Right lung (tissue), 5 donors: ENCODE measurements around the gene TSEN15. TPM values are rescaled to one million over a fixed set of nuclear protein-coding genes. Genes with fewer than 3 reads are reported as not detected.
A peak's percentile ranks its signal among the peaks of the same experiment; 100 is the strongest.
"Not testable (repeated sequence)": the region's sequence is repeated elsewhere in the genome, so short reads cannot be mapped to it uniquely, and the experiment has no call there.

Experiments
- DNase-seq, 2 donors: peaks; one replicate each; pipeline ENCODE4 v3.0.0-alpha.2; 2013
- polyA plus RNA-seq, 5 donors: library from polyadenylated mRNA; unstranded; fragments of 120-200 nt; gene quantifications; one replicate each; pipeline versions ENCODE4 v1.2.1 to v1.2.3, GENCODE V29; 2013; ENCODE audit warnings: inconsistent platforms in 1 of 5, low replicate concordance in 1 of 5; ENCODE audit not compliant: insufficient read length in 5 of 5, insufficient read depth in 1 of 5

TSEN15 gene
- polyA plus RNA-seq, 5 donors, result 37.9 to 52.4 (median 43.3) TPM

DNA sequence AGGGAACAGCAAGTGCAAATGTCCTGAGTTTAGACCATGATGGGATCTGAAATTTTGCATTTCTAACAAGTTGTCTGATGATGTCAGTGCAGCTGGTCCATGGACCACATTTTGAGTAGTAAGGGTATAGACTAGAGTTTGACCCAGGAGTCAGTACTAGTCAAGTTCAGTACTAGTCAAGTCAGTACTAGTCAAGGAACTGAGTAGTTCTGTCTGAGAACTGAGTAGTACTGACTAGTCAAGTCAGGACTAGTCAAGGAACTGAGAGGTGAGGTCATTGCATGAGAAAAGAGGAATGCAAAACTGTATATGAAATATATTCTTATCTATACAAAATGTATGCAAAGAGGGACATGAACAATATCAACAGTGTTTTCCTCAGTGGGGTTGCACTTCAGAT, 34.1 kb downstream of the TSEN15 start:
- no peak for DNase-seq

DNA sequence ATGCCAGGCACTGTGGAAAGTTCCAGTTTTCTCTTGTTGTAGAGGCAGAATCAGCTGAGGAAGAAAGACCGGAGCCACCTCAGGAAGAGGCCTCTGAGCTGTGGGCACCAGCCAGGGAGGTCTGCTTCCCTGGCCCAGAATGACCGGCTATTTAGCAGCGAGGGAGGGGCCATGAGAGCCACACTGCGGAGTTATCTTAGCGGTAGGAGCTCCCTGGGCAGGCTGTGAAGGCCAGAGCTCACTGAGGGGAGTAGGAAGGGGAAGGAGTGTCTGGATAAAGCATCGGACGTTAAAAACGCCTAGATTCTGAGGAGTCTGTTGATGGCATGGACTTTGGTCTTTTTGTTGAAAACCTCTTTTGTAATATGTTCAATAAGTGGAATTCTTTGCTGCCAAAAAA, 36.5 kb downstream of the TSEN15 start:
- DNase-seq, result no peak

DNA sequence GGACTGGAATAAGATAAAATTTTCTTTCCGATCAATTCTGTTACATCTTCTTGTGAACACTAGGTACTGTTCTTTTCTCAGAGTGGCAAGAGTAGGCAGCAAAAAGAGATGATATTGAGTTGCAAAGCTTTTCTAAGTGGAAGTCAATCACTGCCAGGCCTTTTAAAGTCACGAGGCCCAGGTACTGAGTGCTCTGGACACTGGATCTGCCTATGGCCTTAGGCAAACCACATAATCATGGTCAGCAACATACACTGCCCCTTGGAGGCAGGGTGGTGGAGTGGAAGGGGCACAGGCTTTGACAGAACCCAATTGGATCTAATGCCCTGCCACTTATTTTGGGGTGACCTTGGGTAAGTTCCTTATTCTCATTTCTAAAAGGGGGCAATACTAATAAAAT, 41.5 kb downstream of the TSEN15 start:
- no peak for DNase-seq

DNA sequence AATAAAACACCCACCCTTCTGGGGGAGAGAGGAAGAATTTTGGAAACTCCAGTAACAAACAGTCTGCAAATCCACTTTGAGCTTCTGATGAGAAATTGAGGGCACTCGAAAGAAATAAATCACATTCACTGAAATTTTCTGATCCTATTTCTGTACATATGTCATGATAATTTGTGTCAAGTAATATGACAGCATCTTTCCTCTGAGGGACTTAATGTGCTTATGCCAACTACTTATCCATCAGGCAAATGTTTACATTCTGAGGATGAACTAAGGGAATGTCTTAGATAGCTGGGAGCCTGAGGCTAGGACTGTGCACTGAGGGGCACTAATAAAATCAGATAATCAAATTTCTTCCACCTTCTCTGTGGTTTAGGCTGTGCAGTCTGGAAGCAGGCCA, 44.5 kb downstream of the TSEN15 start:
- DNase-seq, result no peak

DNA sequence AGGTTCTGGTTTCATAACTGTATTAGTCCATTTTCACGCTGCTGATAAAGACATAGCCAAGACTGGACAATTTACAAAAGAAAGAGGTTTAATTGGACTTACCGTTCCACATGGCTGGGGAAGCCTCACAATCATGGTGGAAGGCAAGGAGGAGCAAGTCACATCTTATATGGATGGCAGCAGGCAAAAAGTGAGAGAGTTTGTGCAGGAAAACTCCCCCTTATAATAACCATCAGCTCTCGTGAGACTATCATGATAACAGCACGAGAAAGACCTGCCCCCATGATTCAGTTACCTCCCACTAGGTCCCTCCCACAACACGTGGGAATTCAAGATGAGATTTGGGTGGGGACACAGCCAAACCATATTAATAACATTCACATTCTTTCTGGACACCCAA, 45.0 kb downstream of the TSEN15 start:
- DNase-seq, result not testable (repeated sequence)

DNA sequence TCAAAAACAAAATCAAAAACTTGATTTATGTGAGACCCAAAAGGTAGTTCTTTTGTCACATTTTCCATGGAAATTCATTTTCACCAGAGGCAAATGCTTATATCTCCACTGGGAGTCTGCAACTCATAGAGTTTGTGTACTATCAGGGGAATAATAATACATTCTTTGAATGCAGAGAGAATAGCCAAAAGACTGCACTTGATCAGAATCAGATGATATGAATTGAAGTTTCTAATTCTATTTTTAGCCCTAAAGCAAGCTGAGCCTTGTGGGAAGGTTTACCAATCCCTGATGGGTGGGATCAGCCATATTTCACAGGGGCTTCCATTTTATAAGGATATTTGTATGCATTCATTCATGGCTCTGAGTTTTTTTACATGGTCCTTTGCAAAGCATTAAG, 49.6 kb downstream of the TSEN15 start:
- DNase-seq, result no peak

DNA sequence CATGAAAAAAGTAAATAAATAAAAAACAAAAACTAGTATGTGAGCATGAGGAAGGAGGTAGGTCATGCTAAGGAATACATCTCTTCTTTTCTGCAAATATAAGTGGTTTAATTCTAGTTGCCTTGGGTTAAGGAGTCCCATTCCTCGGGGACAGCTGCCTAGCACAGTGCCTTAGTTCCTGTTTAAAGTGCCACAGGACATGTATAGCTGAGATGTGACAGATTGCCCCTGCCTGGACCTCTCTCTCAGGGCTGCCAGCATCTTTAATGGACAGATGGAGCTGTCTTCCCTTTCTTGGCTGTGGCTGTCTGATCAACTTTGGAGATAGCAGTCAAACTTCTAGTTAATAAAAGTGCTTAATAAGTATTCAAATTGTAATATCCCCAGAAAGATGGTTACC, 50.0 kb downstream of the TSEN15 start:
- no peak for DNase-seq

DNA sequence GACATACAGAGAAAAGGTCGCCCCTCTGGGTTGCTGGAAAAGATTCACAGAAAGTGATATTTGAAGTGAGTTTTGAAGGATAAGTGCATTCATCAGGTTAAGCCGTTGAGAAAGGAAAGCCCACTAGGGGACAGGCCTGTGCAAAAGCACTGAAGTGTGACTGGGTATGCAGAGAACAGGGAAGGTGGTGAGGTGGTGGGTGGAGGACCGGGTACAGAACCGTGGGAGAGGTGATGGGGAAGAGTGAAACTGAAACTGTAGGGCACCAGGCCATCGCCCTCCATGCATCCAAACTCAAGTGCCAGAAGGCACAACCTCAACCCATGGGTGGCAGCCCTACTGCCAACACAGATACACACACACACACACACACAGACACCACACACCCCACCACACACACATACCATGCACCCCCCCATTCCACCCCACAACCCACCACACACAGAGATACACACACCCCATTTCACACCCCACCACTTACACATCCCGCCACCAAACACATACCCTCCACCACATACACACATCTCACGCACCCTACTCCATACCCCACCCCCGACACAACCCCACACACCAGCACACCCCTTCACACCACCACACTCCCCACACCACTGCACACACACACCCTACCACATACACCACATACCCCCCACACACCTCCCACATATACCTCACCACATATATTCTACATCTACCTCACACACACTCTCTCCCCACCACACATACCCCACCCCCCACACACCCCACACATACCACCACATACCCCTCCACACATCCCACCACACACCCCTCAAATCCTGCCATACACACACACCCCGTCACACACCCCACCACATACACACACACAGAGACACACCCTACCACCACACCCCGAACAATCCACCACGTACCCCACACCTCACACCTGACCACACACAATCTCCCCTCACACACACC, 59.0 kb downstream of the TSEN15 start:
- DNase-seq, result no peak

DNA sequence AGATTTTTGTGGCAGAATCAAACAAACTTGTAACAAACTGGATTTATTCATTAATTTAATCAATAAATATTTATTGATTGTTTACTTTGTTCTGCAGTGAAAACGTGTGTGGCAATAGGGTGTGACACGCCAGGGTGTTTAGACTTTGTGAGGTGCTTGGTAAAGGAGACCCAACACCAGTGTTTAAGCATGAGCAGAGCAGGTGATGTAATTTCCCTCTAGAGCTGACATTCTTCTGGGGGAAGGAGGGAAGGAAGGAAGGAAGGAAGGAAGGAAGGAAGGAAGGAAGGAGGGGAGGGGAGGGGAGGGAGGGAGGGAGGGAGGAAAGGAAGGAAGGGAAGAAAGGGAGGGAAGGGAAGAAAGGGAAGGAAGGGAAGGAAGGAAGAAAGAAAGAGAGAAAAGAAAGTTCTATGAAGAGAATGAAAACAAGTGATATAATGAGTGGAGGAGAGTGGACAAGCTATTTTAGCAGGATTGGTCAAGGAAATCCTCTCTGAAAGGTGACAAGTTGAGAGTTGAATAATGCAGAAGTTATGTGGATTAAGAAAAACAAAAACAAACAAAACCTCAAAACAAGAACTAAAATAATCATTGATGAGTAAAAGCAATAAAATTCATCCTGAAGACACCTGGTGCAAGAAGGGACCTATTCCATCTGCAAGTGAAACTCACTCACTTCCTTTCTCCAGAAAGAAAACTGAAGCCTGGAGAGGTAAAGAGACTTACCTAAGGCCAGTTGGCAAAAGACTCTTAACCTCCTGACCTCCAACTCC, 60.8 kb downstream of the TSEN15 start:
- DNase-seq, result no peak

DNA sequence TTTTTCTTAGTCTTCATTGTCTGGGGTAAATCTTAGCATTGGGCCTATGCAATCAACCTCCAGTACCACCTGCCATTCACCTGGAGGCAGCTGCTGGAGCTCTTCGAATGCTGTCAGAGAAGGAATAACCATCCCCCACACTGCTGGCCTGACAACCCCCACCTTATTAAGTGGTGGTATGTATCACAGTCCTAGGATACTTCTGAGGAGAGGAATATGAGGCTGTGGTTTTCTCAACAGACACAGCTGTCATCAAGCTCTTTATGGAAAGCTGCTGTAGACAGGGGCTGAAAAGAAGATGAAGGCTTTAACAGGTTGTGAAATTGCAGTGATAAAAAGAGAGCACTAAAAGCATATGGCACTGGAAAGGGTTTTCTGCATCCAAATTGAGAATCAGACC, 61.7 kb downstream of the TSEN15 start:
- no peak for DNase-seq

DNA sequence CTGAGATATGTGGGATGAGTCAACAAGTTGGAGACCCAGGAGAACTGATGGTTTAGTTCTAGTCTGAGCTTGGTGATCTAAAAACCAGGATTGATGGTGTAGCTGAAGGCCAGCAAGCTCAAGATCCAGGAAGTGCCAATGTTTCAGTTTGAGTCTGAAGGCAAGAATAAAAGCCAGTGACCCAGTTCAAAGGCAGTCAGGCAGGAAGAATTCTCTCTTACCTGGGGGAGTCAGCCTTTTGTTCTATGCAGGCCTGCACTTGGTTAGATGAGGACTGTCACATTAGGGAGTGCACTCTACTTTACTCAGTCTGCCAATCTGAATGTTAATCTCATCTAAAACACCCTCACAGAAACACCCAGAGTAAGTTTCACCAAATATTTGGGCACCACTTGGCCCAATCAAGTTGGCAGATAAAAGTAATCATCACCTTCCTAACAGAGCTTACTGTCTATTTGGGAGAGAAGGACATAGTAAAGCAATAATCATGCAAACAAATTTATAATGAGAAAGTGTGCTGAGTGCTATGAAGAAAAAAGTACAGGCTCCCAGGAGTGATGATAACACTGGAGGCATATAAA, 63.4 kb downstream of the TSEN15 start:
- DNase-seq, result no peak

DNA sequence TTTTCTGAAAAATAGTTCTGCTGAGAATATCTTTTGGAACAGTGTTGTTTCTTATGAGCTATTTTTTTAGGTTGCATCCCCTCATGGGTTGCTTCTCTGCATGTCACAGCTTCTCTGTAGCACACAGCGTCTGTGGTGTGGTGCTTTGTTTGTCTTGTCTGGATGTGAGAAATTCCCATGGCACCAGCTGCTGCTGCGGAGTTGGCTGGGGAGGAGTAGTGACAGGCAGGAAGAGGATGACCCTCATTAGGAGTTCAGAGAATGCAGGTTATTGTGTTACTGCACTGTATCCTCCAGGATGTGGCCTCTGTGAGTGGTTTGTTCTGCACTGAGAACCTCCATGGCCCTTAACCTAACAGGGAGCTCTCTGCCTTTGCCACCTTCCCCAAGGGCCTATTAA, 64.8 kb downstream of the TSEN15 start:
- DNase-seq, result no peak

DNA sequence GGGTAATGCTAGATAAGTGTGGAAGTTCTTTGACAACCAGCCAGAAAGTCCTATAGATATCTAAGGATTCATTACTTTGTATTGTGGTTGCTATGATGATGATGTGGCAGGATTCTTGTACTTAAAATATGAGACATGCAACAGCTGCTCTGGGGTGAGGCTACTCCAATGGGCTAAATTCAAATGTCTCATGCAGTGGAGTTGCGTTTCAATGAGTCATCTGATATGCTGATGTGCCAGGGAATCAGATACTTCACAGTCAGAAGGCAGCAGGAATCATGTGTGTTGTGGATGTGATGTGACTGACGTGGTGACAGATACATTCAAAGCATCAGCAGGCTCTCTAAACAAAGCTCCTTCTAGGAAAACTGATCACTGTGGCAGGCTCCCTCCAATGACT, 66.5 kb downstream of the TSEN15 start:
- DNase-seq, result peak; percentile 30 to 42

Other genes starting within 250 kb of the TSEN15 start
- 10 to 100 TPM; 35.2 to 44.1 (median 41.1) TPM for gene RGL1, start 246.6 kb upstream of the TSEN15 start, polyA plus RNA-seq
- gene COLGALT2, start 14.0 kb upstream of the TSEN15 start, polyA plus RNA-seq, result 1 to 10 TPM; 1.7 to 3.6 (median 2.9) TPM